Neutrophil (primary cell): ENCODE measurements around the gene NDUFAF4.

Experiments used
- H3K27ac ChIP-seq: fragments of 200-600 bp; sonication (generic); 2 replicates; pipeline ENCODE4 v1.5.1; 2016; ENCODE audit warnings: mild to moderate bottlenecking, moderate library complexity
- H3K27me3 ChIP-seq: fragments of 200-600 bp; sonication (generic); 2 replicates; pipeline ENCODE4 v1.6.0; 2016; ENCODE audit warnings: mild to moderate bottlenecking
- H3K36me3 ChIP-seq: fragments of 200-600 bp; sonication (generic); 2 replicates; pipeline ENCODE4 v1.5.1; 2017
- H3K4me1 ChIP-seq, 2 experiments: fragments of 200-600 bp in 1 of 2; sonication (generic) in 1 of 2; 1 replicate in 1 of 2; 2 replicates in 1 of 2; pipeline versions ENCODE4 v1.5.1 to v1.6.1; 2013 to 2016; ENCODE audit warnings: low read depth in 1 of 2, low read length in 1 of 2, mild to moderate bottlenecking in 1 of 2, moderate library complexity in 1 of 2; ENCODE audit not compliant: control insufficient read depth in 1 of 2, insufficient read depth in 1 of 2
- H3K4me3 ChIP-seq, 2 experiments: fragments of 200-600 bp in 1 of 2; sonication (generic) in 1 of 2; 1 replicate in 1 of 2; 2 replicates in 1 of 2; pipeline ENCODE4 v1.5.1; 2013 to 2016; ENCODE audit warnings: low read depth in 1 of 2, low read length in 1 of 2, mild to moderate bottlenecking in 1 of 2, moderate library complexity in 1 of 2
- H3K9me3 ChIP-seq: fragments of 200-600 bp; sonication (generic); 2 replicates; pipeline ENCODE4 v1.5.1; 2016
- CTCF ChIP-seq: fragments of 200-600 bp; sonication (generic); IDR thresholded peaks from 2 replicates; pipeline ENCODE4 v1.5.1; 2016; ENCODE audit warnings: antibody characterized with exemption

NDUFAF4 gene

GRCh38 chr6:96926425-96926824 is 28.7 kb upstream of the NDUFAF4 start:
- Histone ChIP-seq H3K9me3 (no peaks in the 10 kb centered on the region), H3K27me3 (peaks cover 92% of the 10 kb centered on the region), H3K4me1 (peaks cover 9 to 11% of the 10 kb centered on the region in 2 experiments), H3K4me3 (no peak overlapping the region), H3K27ac (no peak overlapping the region), H3K36me3 (no peaks in the 10 kb centered on the region)
- TF ChIP-seq CTCF, result no peak

GRCh38 chr6:96925290-96925687 is 27.6 kb upstream of the NDUFAF4 start:
- Histone ChIP-seq H3K4me1 (peaks cover 9 to 11% of the 10 kb centered on the region in 2 experiments), H3K27ac (no peak overlapping the region), H3K4me3 (peak overlapping the region in 1 of 2 experiments; percentile 66), H3K27me3 (peaks cover 98% of the 10 kb centered on the region), H3K36me3 (no peaks in the 10 kb centered on the region), H3K9me3 (no peaks in the 10 kb centered on the region)
- TF ChIP-seq CTCF, result no peak

- H3K4me1 ChIP-seq, result peaks cover 9 to 11% of the 10 kb centered on the region in 2 experiments
- TF ChIP-seq CTCF, result no peak
- peak overlapping the region; percentile 41 to 66 for H3K4me3 ChIP-seq
- H3K27me3 ChIP-seq, result peaks cover 98% of the 10 kb centered on the region
- no peaks in the 10 kb centered on the region for H3K9me3 ChIP-seq
- no peak overlapping the region for H3K27ac ChIP-seq
- H3K36me3 ChIP-seq, result no peaks in the 10 kb centered on the region
These were observed 26.3 kb upstream of the NDUFAF4 start for GRCh38 chr6:96923871-96924493.

DNA sequence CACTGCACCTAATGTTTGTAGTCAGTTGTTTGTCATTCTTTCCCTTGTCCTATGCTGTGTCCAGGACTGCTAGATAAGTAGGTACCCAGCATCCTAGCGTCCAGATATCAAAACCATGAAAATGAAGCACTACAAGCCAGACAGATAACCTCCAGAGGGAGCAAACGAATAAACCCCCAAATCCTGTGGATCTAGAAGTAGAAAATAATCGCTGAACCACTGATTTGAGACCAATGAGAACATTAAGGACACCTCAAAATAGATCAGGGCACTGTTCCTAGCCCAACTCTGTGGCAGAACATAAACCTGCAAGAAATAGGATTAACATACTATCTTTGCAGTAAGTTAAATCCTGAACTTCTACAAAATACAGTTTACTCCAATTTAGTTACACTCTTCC is 25.7 kb upstream of the NDUFAF4 start:
- Histone ChIP-seq H3K36me3 (no peaks in the 10 kb centered on the region), H3K27me3 (peaks cover 98% of the 10 kb centered on the region), H3K4me1 (peaks cover 9 to 11% of the 10 kb centered on the region in 2 experiments), H3K4me3 (no peak overlapping the region), H3K27ac (no peak overlapping the region), H3K9me3 (no peaks in the 10 kb centered on the region)
- no peak for TF ChIP-seq CTCF

- Histone ChIP-seq H3K36me3 (no peaks in the 10 kb centered on the region), H3K4me3 (no peak overlapping the region), H3K27me3 (peaks cover 73% of the 10 kb centered on the region), H3K4me1 (no peaks in the 10 kb centered on the region), H3K9me3 (no peaks in the 10 kb centered on the region), H3K27ac (no peak overlapping the region)
- TF ChIP-seq CTCF, result no peak
These were observed 19.4 kb upstream of the NDUFAF4 start for GRCh38 chr6:96917098-96917497.
